Vagina (tissue), 2 donors: Measurements from ENCODE around the gene TAF6L. TPM values are rescaled to one million over a fixed set of nuclear protein-coding genes. Genes with fewer than 3 reads are reported as not detected.
"Not testable (repeated sequence)": the region's sequence is repeated elsewhere in the genome, so short reads cannot be mapped to it uniquely, and the experiment has no call there.

Source experiments
- DNase-seq, 2 donors: peaks; one replicate each; pipeline ENCODE4 v3.0.0-alpha.2; 2017; ENCODE audit errors: extremely low spot score in 2 of 2
- H3K27ac ChIP-seq: fragments of 200-600 bp; sonication (generic); one replicate; pipeline ENCODE4 v1.5.1; 2019
- H3K27me3 ChIP-seq: fragments of 200-600 bp; sonication (generic); one replicate; pipeline ENCODE4 v1.5.1; 2019
- H3K36me3 ChIP-seq, 2 donors: fragments of 200-600 bp; sonication (generic); one replicate each; pipeline ENCODE4 v1.5.1; 2017 to 2019
- H3K4me1 ChIP-seq: fragments of 200-600 bp; sonication (generic); one replicate; pipeline ENCODE4 v1.5.1; 2019
- H3K4me3 ChIP-seq, 2 donors: fragments of 200-600 bp; sonication (generic); 1 replicate in 1 of 2; 2 replicates in 1 of 2; pipeline ENCODE4 v1.5.1; 2016 to 2019
- H3K9me3 ChIP-seq: fragments of 200-600 bp; sonication (generic); one replicate; pipeline ENCODE4 v1.5.1; 2019
- POLR2A ChIP-seq, 2 donors: fragments of 450-650 bp; IDR thresholded peaks; one replicate each; pipeline ENCODE4 v1.6.1; 2017; ENCODE audit warnings: antibody characterized with exemption in 2 of 2, mild to moderate bottlenecking in 2 of 2, moderate library complexity in 2 of 2
- POLR2AphosphoS5 ChIP-seq, 2 donors: sonication (generic); formaldehyde crosslinking; IDR thresholded peaks; one replicate each; pipeline ENCODE4 v1.9.0; 2017; ENCODE audit warnings: antibody characterized with exemption in 2 of 2, mild to moderate bottlenecking in 2 of 2, low read depth in 1 of 2; ENCODE audit not compliant: insufficient read depth in 1 of 2
- intact Hi-C: fragments of 100-400 bp; cut with DNase I; formaldehyde crosslinking; loops from one replicate; pipeline ENCODE4 v1.15.1; 2023
- total RNA-seq: library from RNA; depleted of rRNA; stranded (reverse); fragments of >200 nt; gene quantifications from one replicate; pipeline ENCODE4 v1.2.3, GENCODE V29; 2016
- TF ChIP-seq, protein P1 (sequence below), 3 experiments: fragments of 450-650 bp in 2 of 3; fragments of 200-600 bp in 1 of 3; sonication (generic) in 1 of 3; IDR thresholded peaks; one replicate each; pipeline ENCODE4 v1.5.1; 2017 to 2019; ENCODE audit warnings: antibody characterized with exemption in 3 of 3, mild to moderate bottlenecking in 2 of 3, moderate library complexity in 2 of 3

TAF6L gene
- total RNA-seq, 1 donor from 2014 or later = 24.8 TPM

DNA sequence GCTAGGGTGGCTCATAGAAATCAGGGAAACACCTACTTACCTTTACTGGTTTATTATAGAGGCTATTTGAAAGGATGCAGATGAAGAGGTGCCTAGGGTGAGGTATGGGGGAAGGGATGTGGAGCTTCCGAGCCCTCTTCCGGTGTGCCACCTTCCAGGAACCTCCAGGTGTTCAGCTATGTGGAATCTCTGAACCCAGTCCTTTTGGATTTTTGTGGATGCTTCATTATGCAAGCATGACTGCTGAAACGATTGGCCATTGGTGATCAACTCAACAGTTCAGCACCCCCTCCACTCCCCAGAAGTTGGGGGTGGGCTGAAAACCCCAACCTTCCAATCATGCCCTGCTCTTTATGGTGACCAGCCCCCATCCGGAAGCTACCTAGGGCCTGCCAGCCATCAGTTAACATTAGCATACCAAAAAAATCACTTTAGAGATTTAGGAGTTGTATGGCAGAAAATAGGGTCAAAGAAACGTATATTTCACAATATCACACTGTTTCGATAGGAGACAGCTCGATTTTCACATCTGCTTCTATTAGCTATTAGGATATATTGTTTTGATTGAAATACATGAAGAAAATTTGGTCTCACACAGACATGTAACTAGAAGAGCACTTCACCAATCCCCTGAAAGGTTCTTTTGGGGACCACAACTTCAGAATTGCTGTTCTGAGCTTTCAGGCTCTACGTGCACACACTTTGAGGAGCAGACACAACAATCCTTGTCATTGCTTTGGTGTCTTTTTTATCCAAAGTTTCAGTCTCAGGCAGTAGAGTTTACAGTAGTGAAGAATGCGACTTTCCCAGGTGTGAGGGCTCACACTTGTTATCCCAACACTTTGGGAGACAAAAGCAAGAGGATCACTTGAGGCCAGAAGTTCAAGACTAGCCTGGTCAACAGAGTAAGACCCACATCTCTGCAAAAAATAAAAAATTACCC, 13.1 kb upstream of the TAF6L start:
- no peaks in the 10 kb centered on the region for H3K27me3 ChIP-seq
- H3K4me3 ChIP-seq = no peak overlapping the region
- no peak for DNase-seq
- H3K27ac ChIP-seq = no peak overlapping the region
- H3K36me3 ChIP-seq = no peaks in the 10 kb centered on the region
- peaks cover 31% of the 10 kb centered on the region for H3K4me1 ChIP-seq
- intact Hi-C loops = no loop called here
- no peaks in the 10 kb centered on the region for H3K9me3 ChIP-seq
- TF ChIP-seq POLR2AphosphoS5 (IDR thresholded peaks at IDR 0.05; ENCODE audit: insufficient read depth in 1 of 2, low read depth in 1 of 2) (no peak), POLR2A (IDR thresholded peaks at IDR 0.05) (no peak)
- TF ChIP-seq, protein P1, sequence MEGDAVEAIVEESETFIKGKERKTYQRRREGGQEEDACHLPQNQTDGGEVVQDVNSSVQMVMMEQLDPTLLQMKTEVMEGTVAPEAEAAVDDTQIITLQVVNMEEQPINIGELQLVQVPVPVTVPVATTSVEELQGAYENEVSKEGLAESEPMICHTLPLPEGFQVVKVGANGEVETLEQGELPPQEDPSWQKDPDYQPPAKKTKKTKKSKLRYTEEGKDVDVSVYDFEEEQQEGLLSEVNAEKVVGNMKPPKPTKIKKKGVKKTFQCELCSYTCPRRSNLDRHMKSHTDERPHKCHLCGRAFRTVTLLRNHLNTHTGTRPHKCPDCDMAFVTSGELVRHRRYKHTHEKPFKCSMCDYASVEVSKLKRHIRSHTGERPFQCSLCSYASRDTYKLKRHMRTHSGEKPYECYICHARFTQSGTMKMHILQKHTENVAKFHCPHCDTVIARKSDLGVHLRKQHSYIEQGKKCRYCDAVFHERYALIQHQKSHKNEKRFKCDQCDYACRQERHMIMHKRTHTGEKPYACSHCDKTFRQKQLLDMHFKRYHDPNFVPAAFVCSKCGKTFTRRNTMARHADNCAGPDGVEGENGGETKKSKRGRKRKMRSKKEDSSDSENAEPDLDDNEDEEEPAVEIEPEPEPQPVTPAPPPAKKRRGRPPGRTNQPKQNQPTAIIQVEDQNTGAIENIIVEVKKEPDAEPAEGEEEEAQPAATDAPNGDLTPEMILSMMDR (IDR thresholded peaks at IDR 0.05) = no peak

DNA sequence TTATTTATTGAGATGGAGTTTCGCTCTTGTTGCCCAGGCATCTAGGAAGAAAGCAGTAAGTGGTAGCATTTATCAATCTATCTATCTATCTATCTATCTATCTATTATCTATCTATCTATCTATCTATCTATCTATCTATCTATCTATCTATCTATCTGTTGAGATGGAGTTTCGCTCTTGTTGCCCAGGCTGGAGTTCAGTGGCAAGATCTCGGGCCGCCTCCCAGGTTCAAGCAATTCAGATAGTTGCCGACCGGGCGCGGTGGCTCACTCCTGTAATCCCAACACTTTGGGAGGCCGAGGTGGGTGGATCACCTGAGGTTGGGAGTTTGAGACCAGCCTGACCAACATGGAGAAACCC, 10.3 kb upstream of the TAF6L start:
- not testable (repeated sequence) for DNase-seq, H3K36me3 ChIP-seq, H3K27me3 ChIP-seq, H3K9me3 ChIP-seq
- intact Hi-C loops = loop anchor here (10.0 kb wide), 1 partner anchor 1404 kb away; the partner anchor contains the start of gene MACROD1
- H3K27ac ChIP-seq = peak overlapping the region; percentile 82
- peak overlapping the region; percentile 62 to 69 for H3K4me3 ChIP-seq
- H3K4me1 ChIP-seq = peaks cover 27% of the 10 kb centered on the region

DNA sequence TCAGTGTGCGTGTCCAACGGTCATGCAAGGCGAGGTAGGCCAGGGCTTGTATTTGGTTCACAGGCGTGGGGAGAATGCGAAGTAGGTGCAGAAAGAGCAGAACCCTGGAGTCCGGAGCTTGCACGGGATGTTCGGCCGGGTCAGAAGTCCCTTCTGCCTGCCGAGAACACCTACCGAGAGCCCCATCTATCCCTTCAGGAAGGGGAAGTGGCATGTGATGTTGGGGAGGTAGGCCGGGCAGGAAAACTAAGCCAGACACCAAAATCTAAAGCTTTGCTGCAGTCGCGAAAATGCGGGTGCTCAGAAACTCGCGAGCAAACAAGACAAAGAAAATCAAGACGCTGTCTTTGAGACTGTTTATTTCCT, 435 bp upstream of the TAF6L start:
- Histone ChIP-seq H3K4me1 (peaks cover 29% of the 10 kb centered on the region), H3K9me3 (no peaks in the 10 kb centered on the region), H3K36me3 (peaks cover 0 to 20% of the 10 kb centered on the region in 2 donors), H3K27ac (peak overlapping the region; percentile 98), H3K27me3 (no peaks in the 10 kb centered on the region), H3K4me3 (peak overlapping the region; percentile 66 to 78)
- intact Hi-C loops = loop anchor here (5.0 kb wide), 1 partner anchor 43 kb away; the partner anchor contains the start of genes HNRNPUL2 and TTC9C
- no peak for DNase-seq
- TF ChIP-seq POLR2AphosphoS5 (IDR thresholded peaks at IDR 0.05; ENCODE audit: insufficient read depth in 1 of 2, low read depth in 1 of 2) (no peak), POLR2A (IDR thresholded peaks at IDR 0.05) (no peak)
- TF ChIP-seq, protein P1 (IDR thresholded peaks at IDR 0.05) = no peak

DNA sequence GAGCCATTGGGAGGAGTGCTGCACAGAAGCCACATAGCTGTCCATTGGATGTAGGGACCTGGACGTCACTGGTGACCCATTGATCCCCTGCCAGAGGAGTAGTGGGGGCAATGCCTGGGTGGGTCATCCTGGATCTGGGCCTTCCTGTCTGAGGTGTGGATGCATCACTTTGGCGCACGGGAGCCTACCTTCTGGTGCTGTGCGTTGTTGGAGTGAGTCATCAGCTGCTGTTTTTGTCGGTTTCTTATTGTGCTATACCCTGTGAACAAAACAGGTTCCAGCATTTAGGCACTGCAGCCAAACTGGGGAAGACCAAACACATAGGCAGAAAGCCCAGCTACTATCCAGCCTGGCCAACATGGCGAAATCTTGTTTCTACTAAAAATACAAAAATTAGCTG, 3.2 kb downstream of the TAF6L start:
- peaks cover 0 to 24% of the 10 kb centered on the region in 2 donors for H3K36me3 ChIP-seq
- H3K4me1 ChIP-seq = peaks cover 26% of the 10 kb centered on the region
- TF ChIP-seq, protein P1 (IDR thresholded peaks at IDR 0.05) = no peak
- TF ChIP-seq POLR2AphosphoS5 (IDR thresholded peaks at IDR 0.05; ENCODE audit: insufficient read depth in 1 of 2, low read depth in 1 of 2) (no peak), POLR2A (IDR thresholded peaks at IDR 0.05) (no peak)
- intact Hi-C loops = loop anchor here (5.0 kb wide), 1 partner anchor 47 kb away; the partner anchor contains the start of genes HNRNPUL2 and TTC9C
- no peak overlapping the region for H3K4me3 ChIP-seq
- H3K27me3 ChIP-seq = no peaks in the 10 kb centered on the region
- H3K27ac ChIP-seq = no peak overlapping the region
- no peaks in the 10 kb centered on the region for H3K9me3 ChIP-seq
- no peak for DNase-seq

DNA sequence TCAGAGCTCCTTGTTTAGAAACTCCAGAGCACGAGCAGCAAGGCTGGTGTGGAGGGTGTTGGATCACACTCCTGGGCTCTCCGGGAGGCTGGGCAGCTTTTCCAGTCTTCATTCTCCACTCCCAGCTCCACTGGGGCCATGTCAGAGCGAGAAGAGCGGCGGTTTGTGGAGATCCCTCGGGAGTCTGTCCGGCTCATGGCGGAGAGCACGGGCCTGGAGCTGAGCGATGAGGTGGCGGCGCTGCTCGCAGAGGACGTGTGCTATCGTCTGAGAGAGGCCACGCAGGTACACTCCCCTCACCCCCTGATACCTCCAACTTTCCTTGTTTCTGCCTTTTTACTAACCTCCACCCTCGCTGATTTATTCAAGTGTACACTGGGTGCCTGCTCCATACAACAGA, 4.5 kb downstream of the TAF6L start:
- DNase-seq = no peak
- Histone ChIP-seq H3K36me3 (peaks cover 0 to 24% of the 10 kb centered on the region in 2 donors), H3K9me3 (no peaks in the 10 kb centered on the region), H3K4me1 (peaks cover 13% of the 10 kb centered on the region), H3K27ac (no peak overlapping the region), H3K27me3 (no peaks in the 10 kb centered on the region), H3K4me3 (no peak overlapping the region)
- no peak for TF ChIP-seq POLR2A (IDR thresholded peaks at IDR 0.05)
- no peak for TF ChIP-seq POLR2AphosphoS5 (IDR thresholded peaks at IDR 0.05; ENCODE audit: insufficient read depth in 1 of 2, low read depth in 1 of 2)
- TF ChIP-seq, protein P1 (IDR thresholded peaks at IDR 0.05) = no peak
- intact Hi-C loops = no loop called here
